Heart right ventricle (tissue), 16 donors: ENCODE data around the gene CCDC38. TPM values are rescaled to one million over a fixed set of nuclear protein-coding genes. Genes with fewer than 3 reads are reported as not detected.

Experiments
- ATAC-seq, 8 donors: fragments of 200-7000 bp; cut with Tn5 transposase; one replicate each; pipeline ENCODE4 v1.9.1; 2020; ENCODE audit warnings: mild to moderate bottlenecking in 8 of 8, moderate library complexity in 8 of 8, moderate number of reproducible peaks in 1 of 8
- DNase-seq, 2 donors: peaks; one replicate each; pipeline ENCODE4 v3.0.0-alpha.2; 2020
- H3K27ac ChIP-seq, 10 donors: fragments of 200-600 bp; sonication (generic) in 2 of 10; one replicate each; pipeline versions ENCODE4 v1.5.0 to v1.8.0; 2020 to 2022; ENCODE audit warnings: mild to moderate bottlenecking in 3 of 10
- H3K27me3 ChIP-seq, 7 donors: fragments of 200-600 bp; one replicate each; pipeline ENCODE4 v1.8.0; 2021 to 2022; ENCODE audit warnings: mild to moderate bottlenecking in 2 of 7
- H3K36me3 ChIP-seq, 9 donors: fragments of 200-600 bp; sonication (generic) in 1 of 9; one replicate each; pipeline versions ENCODE4 v1.5.0 to v1.8.0; 2020 to 2022; ENCODE audit warnings: mild to moderate bottlenecking in 2 of 9
- H3K4me1 ChIP-seq, 9 donors: fragments of 200-600 bp; sonication (generic) in 1 of 9; one replicate each; pipeline versions ENCODE4 v1.5.0 to v1.8.0; 2020 to 2022; ENCODE audit warnings: mild to moderate bottlenecking in 4 of 9
- H3K4me3 ChIP-seq, 10 donors: fragments of 200-600 bp; sonication (generic) in 2 of 10; one replicate each; pipeline versions ENCODE4 v1.5.0 to v1.8.0; 2020 to 2022; ENCODE audit warnings: mild to moderate bottlenecking in 7 of 10, moderate library complexity in 2 of 10
- H3K9me3 ChIP-seq, 11 donors: fragments of 200-600 bp in 10 of 11; sonication (generic) in 2 of 11; one replicate each; pipeline versions ENCODE4 v1.5.0 to v1.8.0; 2013 to 2022; ENCODE audit warnings: mild to moderate bottlenecking in 2 of 11, control low read depth in 1 of 11, moderate library complexity in 1 of 11
- WGBS, 2 donors: extraction: QIAGEN DNeasy Blood & Tissue Kit; methylation state at CpG; one replicate each; pipeline ENCODE4 v1.1.7; 2013; ENCODE audit warnings: inconsistent platforms in 1 of 2; 5-methylcytosine and 5-hydroxymethylcytosine counted together
- intact Hi-C, 10 donors: fragments of 100-400 bp; cut with DNase I; formaldehyde crosslinking; loops; one replicate each; pipeline versions ENCODE4 v1.11.1 to v1.14.2; 2022
- polyA plus RNA-seq, 2 donors: library from polyadenylated mRNA; stranded (reverse); fragments of 200-250 nt; gene quantifications; one replicate each; pipeline ENCODE4 v1.2.3, GENCODE V29; 2013
- total RNA-seq, 10 donors: library from RNA; stranded (reverse); fragmentation: NEBNext Ultra II Directional in 3 of 10; extraction: Animal tissue kit (Norgen Biotek cat#: 25700) in 3 of 10; gene quantifications; one replicate each; pipeline versions ENCODE4 v1.2.1 to v1.2.4, GENCODE V29; 2021 to 2023
- TF ChIP-seq, protein P1 (sequence below), 9 donors: fragments of 200-600 bp; sonication (generic) in 2 of 9; IDR thresholded peaks; one replicate each; pipeline versions ENCODE4 v1.5.0 to v1.8.0; 2021 to 2022; ENCODE audit warnings: antibody characterized with exemption in 9 of 9, mild to moderate bottlenecking in 5 of 9, moderate library complexity in 1 of 9
- donor health status: Arrhythmogenic right ventricular cardiomyopathy.
- donor health status: ischemic (EF 13 %, LVEDD 7.1; RV severe dilation, severe dysfunction).
- donor health status: healthy with polysubstance abuse.
- donor health status: DM: no; HTN: yes; CAD: no.
- donor health status: DM: no; HTN: no; CAD: no.
- donor health status: ischemic (EF 25% LVEDD 6.9; RV normal size, moderate dysfunction).
- donor health status: ischemic (EF 25% LVEDD 5.7; RV mildly dilated, moderate dysfunction).
- donor health status: healthy.
- donor health status: DM: yes; HTN: yes; CAD: no.
- donor health status: Ischemic cardiomyopathy.
- donor health status: ischemic (EF 35%, LVEDD 5.7; RV mildly dilated, moderate dysfunction).
- donor health status: nonischemic (EF 11% LVEDD 7.7; RV severe dilation, severe dysfunction).
- donor health status: DM: yes; HTN: yes; CAD: no.
- donor health status: PGD.
- donor health status: ischemic (EF 29% LVEDD 5.4; RV normal size, mild dysfunction).
- donor health status: nonischemic (EF 23%, LVEDD 6.1; RV moderate dilation, normal function).

Gene CCDC38
- total and polyA plus RNA-seq, 12 donors, result 0.01 to 0.44 (median 0.12) TPM; not detected in 6

DNA sequence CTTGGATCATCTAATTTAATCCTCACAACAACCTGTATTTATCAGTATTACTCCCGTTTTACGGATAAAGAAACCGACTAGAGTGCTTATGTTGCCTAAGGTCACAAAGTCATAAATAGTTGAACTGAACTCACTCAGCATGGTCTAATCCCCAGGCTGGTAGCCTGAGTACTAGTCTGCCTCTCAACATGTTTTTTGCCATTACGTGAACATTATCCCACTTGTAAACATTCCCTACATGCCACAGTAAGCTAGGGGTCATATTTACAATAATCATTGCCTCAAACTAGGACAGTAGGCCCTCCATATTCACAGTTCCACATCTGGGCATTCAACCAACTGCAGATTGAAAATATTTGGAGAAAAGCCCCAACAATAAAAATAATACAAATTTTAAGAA, 71.5 kb downstream of the CCDC38 start:
- Histone ChIP-seq H3K4me1 (no peaks in the 10 kb centered on the region), H3K36me3 (peaks cover 0 to 60% (median 11%) of the 10 kb centered on the region in 9 donors), H3K27me3 (no peaks in the 10 kb centered on the region), H3K4me3 (no peak overlapping the region), H3K9me3 (no peaks in the 10 kb centered on the region), H3K27ac (no peak overlapping the region)
- intact Hi-C loops, result no loop called here
- TF ChIP-seq, protein P1, sequence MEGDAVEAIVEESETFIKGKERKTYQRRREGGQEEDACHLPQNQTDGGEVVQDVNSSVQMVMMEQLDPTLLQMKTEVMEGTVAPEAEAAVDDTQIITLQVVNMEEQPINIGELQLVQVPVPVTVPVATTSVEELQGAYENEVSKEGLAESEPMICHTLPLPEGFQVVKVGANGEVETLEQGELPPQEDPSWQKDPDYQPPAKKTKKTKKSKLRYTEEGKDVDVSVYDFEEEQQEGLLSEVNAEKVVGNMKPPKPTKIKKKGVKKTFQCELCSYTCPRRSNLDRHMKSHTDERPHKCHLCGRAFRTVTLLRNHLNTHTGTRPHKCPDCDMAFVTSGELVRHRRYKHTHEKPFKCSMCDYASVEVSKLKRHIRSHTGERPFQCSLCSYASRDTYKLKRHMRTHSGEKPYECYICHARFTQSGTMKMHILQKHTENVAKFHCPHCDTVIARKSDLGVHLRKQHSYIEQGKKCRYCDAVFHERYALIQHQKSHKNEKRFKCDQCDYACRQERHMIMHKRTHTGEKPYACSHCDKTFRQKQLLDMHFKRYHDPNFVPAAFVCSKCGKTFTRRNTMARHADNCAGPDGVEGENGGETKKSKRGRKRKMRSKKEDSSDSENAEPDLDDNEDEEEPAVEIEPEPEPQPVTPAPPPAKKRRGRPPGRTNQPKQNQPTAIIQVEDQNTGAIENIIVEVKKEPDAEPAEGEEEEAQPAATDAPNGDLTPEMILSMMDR (IDR thresholded peaks at IDR 0.05), result no peak
- ATAC-seq (no peak), DNase-seq (no peak)
- 94% methylated on average over 4 of the region's 4 CpGs for WGBS, 2 donors

DNA sequence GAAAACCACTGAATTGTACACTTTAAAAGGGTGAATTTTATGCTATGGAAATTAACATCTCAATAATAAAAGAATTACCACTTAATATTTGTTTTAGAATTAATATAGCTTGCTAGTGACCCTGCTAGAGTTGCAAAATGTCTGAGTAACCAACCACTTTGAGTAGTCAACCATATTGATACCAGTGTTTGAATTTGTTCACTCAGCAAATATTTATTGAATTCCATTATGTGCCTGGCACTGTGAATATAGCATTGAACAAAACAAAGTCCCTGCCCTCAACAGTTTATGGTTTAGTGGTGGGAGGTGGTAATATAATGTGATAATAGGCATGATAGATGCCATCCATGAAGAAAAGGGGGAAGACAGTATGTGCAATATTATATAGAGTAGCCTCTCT, 79.1 kb downstream of the CCDC38 start:
- ATAC-seq, result no peak
- Histone ChIP-seq H3K27ac (no peak overlapping the region), H3K4me3 (no peak overlapping the region), H3K4me1 (peaks cover 8 to 25% (median 16%) of the 10 kb centered on the region in 9 donors), H3K9me3 (peaks cover 0 to 5% (median 0%) of the 10 kb centered on the region in 11 donors), H3K36me3 (peaks cover 0 to 75% (median 27%) of the 10 kb centered on the region in 9 donors), H3K27me3 (no peaks in the 10 kb centered on the region)
- intact Hi-C loops, result no loop called here
- DNase-seq, result no peak
- TF ChIP-seq, protein P1 (IDR thresholded peaks at IDR 0.05), result no peak

DNA sequence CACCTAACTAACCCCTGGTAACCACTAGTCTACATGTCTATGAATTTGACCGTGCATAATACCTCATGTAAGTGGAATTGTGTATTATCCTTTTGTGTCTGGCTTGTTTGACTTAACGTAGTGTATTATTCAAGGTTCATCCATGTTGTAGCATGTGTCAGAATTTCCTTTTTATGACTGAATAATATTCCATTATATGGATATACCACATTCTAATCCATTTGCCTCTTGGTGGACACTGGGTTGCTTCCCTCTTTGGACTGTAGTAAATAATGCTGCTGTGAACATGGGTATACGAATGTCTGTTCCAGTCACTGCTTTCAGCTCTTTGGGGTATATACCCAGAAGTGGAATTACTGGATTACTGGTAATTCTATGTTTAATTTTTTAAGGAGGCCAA, 80.4 kb downstream of the CCDC38 start:
- Histone ChIP-seq H3K4me1 (peaks cover 8 to 31% (median 20%) of the 10 kb centered on the region in 9 donors), H3K27ac (no peak overlapping the region), H3K4me3 (no peak overlapping the region), H3K27me3 (peaks cover 0 to 5% (median 0%) of the 10 kb centered on the region in 7 donors), H3K36me3 (peaks cover 0 to 62% (median 24%) of the 10 kb centered on the region in 9 donors), H3K9me3 (peaks cover 0 to 5% (median 0%) of the 10 kb centered on the region in 11 donors)
- WGBS, 2 donors, result 99 to 100% methylated on average over 3 of the region's 3 CpGs
- no peak for ATAC-seq
- no peak for DNase-seq
- intact Hi-C loops, result no loop called here
- TF ChIP-seq, protein P1 (IDR thresholded peaks at IDR 0.05), result no peak

DNA sequence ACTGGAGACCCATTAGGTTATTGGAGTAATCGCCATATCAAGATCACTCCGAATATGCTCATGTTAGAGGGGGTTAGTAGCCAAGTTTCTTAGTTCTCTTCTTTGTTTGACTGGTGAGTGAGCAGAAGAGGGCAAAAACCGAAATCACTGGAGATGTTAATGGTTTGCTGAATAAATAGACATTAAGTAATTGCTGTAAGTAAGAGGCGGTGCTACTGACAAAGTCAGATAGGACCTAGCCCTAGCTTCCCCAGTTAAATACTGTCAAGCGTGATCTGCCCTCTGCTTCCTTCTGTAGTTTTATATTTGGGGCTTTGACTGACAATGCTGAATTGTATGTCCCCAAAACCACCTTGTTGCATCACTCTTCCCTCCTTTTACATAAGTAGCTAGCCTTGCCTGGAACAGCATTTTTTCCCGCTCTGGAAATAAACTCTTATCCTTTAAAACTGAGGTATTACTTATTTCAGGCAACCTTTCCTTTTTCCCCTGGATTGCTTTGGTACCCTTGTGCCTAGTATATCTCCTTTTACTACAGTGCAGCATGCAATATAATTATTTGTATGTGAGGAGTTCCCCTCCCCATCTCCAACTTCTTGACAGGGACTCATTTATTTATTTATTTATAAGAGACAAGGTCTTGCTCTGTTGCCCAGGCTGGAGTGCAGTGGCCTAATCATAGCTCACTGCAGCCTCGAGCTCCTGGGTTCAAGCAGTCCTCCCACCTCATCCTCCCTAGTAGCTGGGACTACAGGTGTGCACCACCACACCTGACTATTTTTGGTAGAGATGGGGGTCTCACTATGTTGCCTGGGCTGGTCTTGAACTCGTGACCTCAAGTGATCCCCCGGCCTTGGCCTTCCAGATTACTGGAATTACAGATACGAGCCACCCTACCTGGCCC, 82.2 kb downstream of the CCDC38 start:
- H3K9me3 ChIP-seq, result peaks cover 0 to 5% (median 0%) of the 10 kb centered on the region in 11 donors
- H3K4me3 ChIP-seq, result peak overlapping the region in 9 of 10 donors; percentile 48 to 85 (median 68)
- intact Hi-C loops, result no loop called here
- ATAC-seq, result no peak
- H3K4me1 ChIP-seq, result peaks cover 8 to 31% (median 20%) of the 10 kb centered on the region in 9 donors
- 70 to 72% methylated on average over 10 of the region's 10 CpGs for WGBS, 2 donors
- no peak for DNase-seq
- no peak overlapping the region for H3K27ac ChIP-seq
- peaks cover 0 to 13% (median 0%) of the 10 kb centered on the region in 7 donors for H3K27me3 ChIP-seq
- peaks cover 0 to 44% (median 16%) of the 10 kb centered on the region in 9 donors for H3K36me3 ChIP-seq
- TF ChIP-seq, protein P1 (IDR thresholded peaks at IDR 0.05), result no peak
